Hindlimb muscle (tissue), 1 donor: ENCODE measurements around the gene ASAH2B. TPM values are rescaled to one million over a fixed set of nuclear protein-coding genes. Genes with fewer than 3 reads are reported as not detected.

Experiments used
- DNase-seq: peaks from one replicate; pipeline ENCODE4 v3.0.0-alpha.2; 2013
- polyA plus RNA-seq: library from polyadenylated mRNA; unstranded; fragments of 120-200 nt; gene quantifications from one replicate; pipeline ENCODE4 v1.2.1, GENCODE V29; 2013; ENCODE audit not compliant: insufficient read length

ASAH2B gene
- polyA plus RNA-seq, 1 donor: 5.8 TPM

DNA sequence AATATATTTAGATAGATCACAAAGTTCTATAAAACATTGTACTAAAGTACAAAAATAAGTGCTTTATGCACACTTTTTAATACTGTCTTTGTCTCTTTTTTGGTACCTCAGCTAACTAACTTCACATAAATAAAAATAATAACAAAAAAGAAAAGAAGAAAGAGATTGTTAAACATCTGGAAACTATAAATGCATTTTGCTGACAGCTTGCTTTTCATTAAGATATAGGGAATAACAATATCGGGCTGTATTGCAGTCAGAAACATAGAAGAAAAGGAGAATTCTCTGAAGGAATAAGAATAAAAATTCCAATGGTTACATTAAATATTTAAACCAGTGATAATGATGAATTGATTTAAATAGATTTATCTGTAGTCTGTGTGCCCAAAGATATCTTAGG, 59.9 kb downstream of the ASAH2B start:
- DNase-seq: no peak

DNA sequence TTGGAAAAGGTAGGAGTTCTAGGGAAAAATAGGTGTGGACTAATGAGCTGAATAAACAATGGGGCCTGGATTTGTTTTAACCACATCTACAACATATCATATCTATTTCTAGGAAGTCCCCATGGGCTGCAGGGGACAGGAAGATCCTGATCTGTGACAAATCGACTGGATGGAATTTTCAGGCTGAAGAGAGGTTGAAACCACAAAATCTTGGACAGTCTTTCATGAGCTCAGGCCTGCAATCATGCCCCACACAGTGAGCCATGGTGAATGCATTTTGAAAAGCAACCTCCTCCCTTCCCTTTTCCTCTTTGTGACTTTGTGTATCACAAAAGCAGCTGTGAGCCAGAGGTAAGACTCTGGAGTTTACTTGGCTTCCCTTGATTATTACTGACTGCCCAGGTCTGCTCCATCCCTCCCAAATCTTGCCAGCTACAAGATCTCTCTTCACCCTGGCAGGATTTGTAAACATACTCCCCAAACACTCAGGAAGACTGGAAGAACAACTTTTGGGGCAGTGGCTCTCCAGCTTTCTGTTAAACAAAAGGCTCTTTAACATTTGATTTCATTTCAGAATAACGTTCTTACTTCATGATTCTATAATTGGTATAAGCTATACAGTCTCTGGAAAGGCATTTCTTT, 66.4 kb downstream of the ASAH2B start:
- DNase-seq: no peak

DNA sequence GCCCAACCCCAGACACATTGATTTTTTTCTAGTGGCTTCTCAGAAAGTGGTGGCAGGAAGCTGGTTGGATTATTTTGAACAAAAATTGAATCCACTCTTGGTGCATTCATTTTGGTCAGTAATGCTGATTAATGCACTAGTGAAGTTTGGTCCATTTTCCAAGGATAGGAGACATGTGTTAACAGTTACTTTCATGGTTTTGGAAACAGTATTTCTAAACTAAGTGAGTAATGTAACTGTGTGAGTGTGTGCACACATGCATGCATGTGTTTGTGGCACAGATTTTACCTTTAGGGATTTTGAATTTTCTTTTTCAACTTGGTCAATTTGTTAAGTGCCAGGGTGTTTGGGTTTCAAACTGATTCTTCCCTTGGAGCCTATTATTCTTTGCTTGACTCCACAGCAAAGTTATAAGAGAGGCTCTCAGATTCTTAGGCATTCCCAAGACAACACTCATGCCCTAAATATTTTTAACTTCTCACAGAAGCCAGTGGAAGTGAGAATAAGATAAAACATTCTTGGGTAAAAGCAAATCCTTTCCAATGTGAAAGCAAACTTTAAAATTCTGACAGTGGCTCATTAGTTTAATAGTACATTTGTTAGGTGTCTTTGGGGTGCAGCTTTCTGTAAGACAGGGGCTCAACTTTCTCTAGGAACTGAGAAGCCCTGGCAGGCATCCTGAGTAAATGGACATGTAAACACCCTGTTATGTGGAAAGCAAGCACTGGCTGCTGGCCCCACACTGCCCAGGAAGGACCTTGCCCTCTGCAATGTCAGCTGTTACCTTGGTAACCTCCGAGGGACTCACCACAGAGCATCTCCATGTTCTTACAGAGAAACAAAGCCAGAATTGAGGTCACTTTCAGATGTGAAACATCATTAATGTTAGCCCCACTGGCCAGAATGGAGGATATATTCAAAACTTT, 68.4 kb downstream of the ASAH2B start:
- no peak for DNase-seq

Other genes with a start within 250 kb of the ASAH2B start
- 25.4 TPM for gene SGMS1, start 116.0 kb upstream of the ASAH2B start, polyA plus RNA-seq
- gene A1CF, start 145.7 kb downstream of the ASAH2B start, polyA plus RNA-seq: not detected